Myocyte (in vitro differentiated cells): Measurements from ENCODE around the gene BEST4. TPM values are rescaled to one million over a fixed set of nuclear protein-coding genes. Genes with fewer than 3 reads are reported as not detected.
A peak's percentile ranks its signal among the peaks of the same experiment; 100 is the strongest.
"Not testable (repeated sequence)": the region's sequence is repeated elsewhere in the genome, so short reads cannot be mapped to it uniquely, and the experiment has no call there.

Experiments
- DNase-seq: peaks from one replicate; pipeline ENCODE4 v3.0.0-alpha.2; 2012; ENCODE audit warnings: low read depth
- total RNA-seq: library from RNA; depleted of rRNA; stranded (reverse); fragments of >200 nt; gene quantifications from 2 replicates; pipeline ENCODE4 v1.2.3, GENCODE V29; 2014

Gene BEST4
- total RNA-seq, 1 donor from 2014 or later = 0.59 TPM

GRCh38 chr1:44803062-44803311 lies 15.0 kb upstream of the BEST4 start:
- no peak for DNase-seq

GRCh38 chr1:44802306-44803061 lies 14.5 kb upstream of the BEST4 start:
- peak; percentile 95 for DNase-seq

- DNase-seq = no peak
Observed at GRCh38 chr1:44801491-44802305, 13.7 kb upstream of the BEST4 start.

GRCh38 chr1:44799770-44800584 lies 12.0 kb upstream of the BEST4 start, which contains the start of gene PLK3:
TSS of gene PLK3 (plus strand) at chr1:44800377. CDS start at chr1:44800464, 87 bp downstream.
- DNase-seq = peak; percentile 98

GRCh38 chr1:44798481-44799365 lies 10.8 kb upstream of the BEST4 start:
- DNase-seq = no peak

GRCh38 chr1:44797886-44798285 lies 9.9 kb upstream of the BEST4 start:
- not testable (repeated sequence) for DNase-seq

GRCh38 chr1:44792736-44793502 lies 4.9 kb upstream of the BEST4 start:
- DNase-seq = no peak

GRCh38 chr1:44790968-44791801 lies 3.2 kb upstream of the BEST4 start:
- DNase-seq = no peak

- DNase-seq = no peak
Observed at GRCh38 chr1:44787506-44787905, 464 bp downstream of the BEST4 start.

GRCh38 chr1:44786841-44787426 lies 1.0 kb downstream of the BEST4 start:
- DNase-seq = no peak

- DNase-seq = peak; percentile 41
Observed at GRCh38 chr1:44786138-44786840, 1.7 kb downstream of the BEST4 start.

GRCh38 chr1:44785501-44786137 lies 2.4 kb downstream of the BEST4 start:
- DNase-seq = no peak

- DNase-seq = no peak
Observed at GRCh38 chr1:44785029-44785380, 3.0 kb downstream of the BEST4 start.

GRCh38 chr1:44784094-44785028 lies 3.6 kb downstream of the BEST4 start:
- DNase-seq = no peak

- DNase-seq = no peak
Observed at GRCh38 chr1:44783697-44784093, 4.3 kb downstream of the BEST4 start.

GRCh38 chr1:44780583-44781121 lies 7.3 kb downstream of the BEST4 start:
- no peak for DNase-seq
